Stimulated activated CD8-positive, alpha-beta memory T cell treated with anti-CD3 and anti-CD28 coated beads, Interleukin-15, amount 100 ng/mL, for 24 hours (primary cell): ENCODE data around the gene SNX22.

Experiments
- DNase-seq: peaks from one replicate; pipeline ENCODE4 v3.0.0-alpha.2; 2020; ENCODE audit warnings: low read depth

The SNX22 gene

GRCh38 chr15:64156652-64157331, 5.3 kb downstream of the SNX22 start:
- no peak for DNase-seq

- DNase-seq: no peak
Observed at GRCh38 chr15:64157599-64158125, 6.1 kb downstream of the SNX22 start.

- DNase-seq: no peak
Observed at GRCh38 chr15:64158363-64159134, 7.0 kb downstream of the SNX22 start.

GRCh38 chr15:64161688-64162477, 10.4 kb downstream of the SNX22 start:
- no peak for DNase-seq

GRCh38 chr15:64162478-64162868, 10.9 kb downstream of the SNX22 start:
- no peak for DNase-seq

- DNase-seq: peak; percentile 89
Observed at GRCh38 chr15:64162869-64163658, 11.5 kb downstream of the SNX22 start, which contains the start of gene PPIB. Gene PPIB (minus strand): TSS chr15:64163022. CDS start chr15:64162986, 36 bp downstream.

GRCh38 chr15:64163659-64164362, 12.3 kb downstream of the SNX22 start:
- no peak for DNase-seq

- DNase-seq: no peak
Observed at GRCh38 chr15:64164436-64164835, 12.9 kb downstream of the SNX22 start.

- no peak for DNase-seq
Observed at GRCh38 chr15:64166102-64166890, 14.8 kb downstream of the SNX22 start.

GRCh38 chr15:64180235-64180824, 28.8 kb downstream of the SNX22 start:
- no peak for DNase-seq

GRCh38 chr15:64182859-64183370, 31.4 kb downstream of the SNX22 start:
- no peak for DNase-seq

GRCh38 chr15:64185146-64185911, 33.8 kb downstream of the SNX22 start:
- DNase-seq: no peak

GRCh38 chr15:64187396-64188191, 36.1 kb downstream of the SNX22 start:
- no peak for DNase-seq

- DNase-seq: no peak
Observed at GRCh38 chr15:64191971-64192830, 40.7 kb downstream of the SNX22 start.

- no peak for DNase-seq
Observed at GRCh38 chr15:64193971-64194370, 42.4 kb downstream of the SNX22 start.

GRCh38 chr15:64197425-64197824, 45.9 kb downstream of the SNX22 start:
- no peak for DNase-seq

- DNase-seq: no peak
Observed at GRCh38 chr15:64205202-64205601, 53.7 kb downstream of the SNX22 start.
